HG03135 (cell line): ENCODE measurements around the gene MICAL3.

Experiments
- ATAC-seq: cut with Tn5 transposase; IDR thresholded peaks from one replicate; pipeline ENCODE4 v1.9.1; 2021; ENCODE audit warnings: mild to moderate bottlenecking, moderate library complexity; ENCODE audit not compliant: unreplicated experiment

The MICAL3 gene

GRCh38 chr22:17785185-17786184 lies 238.9 kb downstream of the MICAL3 start:
- no peak for ATAC-seq

- ATAC-seq = no peak
These were observed 239.6 kb downstream of the MICAL3 start for GRCh38 chr22:17784776-17785175.

GRCh38 chr22:17783773-17784480 lies 240.4 kb downstream of the MICAL3 start:
- ATAC-seq = no peak

GRCh38 chr22:17783312-17783711 lies 241.0 kb downstream of the MICAL3 start:
- no peak for ATAC-seq

- ATAC-seq = no peak
These were observed 241.7 kb downstream of the MICAL3 start for GRCh38 chr22:17782621-17783020.

- no peak for ATAC-seq
These were observed 242.2 kb downstream of the MICAL3 start for GRCh38 chr22:17782158-17782557.

GRCh38 chr22:17781319-17782031 lies 242.9 kb downstream of the MICAL3 start:
- no peak for ATAC-seq

GRCh38 chr22:17780741-17781318 lies 243.5 kb downstream of the MICAL3 start:
- ATAC-seq = no peak

GRCh38 chr22:17780116-17780740 lies 244.1 kb downstream of the MICAL3 start:
- ATAC-seq = no peak

- ATAC-seq = peak; percentile 33
These were observed 244.9 kb downstream of the MICAL3 start for GRCh38 chr22:17779286-17780115.

- no peak for ATAC-seq
These were observed 245.9 kb downstream of the MICAL3 start for GRCh38 chr22:17778412-17778976.

GRCh38 chr22:17777717-17778044 lies 246.7 kb downstream of the MICAL3 start:
- peak; percentile 0 for ATAC-seq

GRCh38 chr22:17777005-17777716 lies 247.2 kb downstream of the MICAL3 start:
- ATAC-seq = peak; percentile 33

GRCh38 chr22:17775781-17776465 lies 248.4 kb downstream of the MICAL3 start:
- ATAC-seq = no peak

GRCh38 chr22:17774926-17775685 lies 249.3 kb downstream of the MICAL3 start:
- ATAC-seq = no peak

- ATAC-seq = peak; percentile 27
These were observed 250.0 kb downstream of the MICAL3 start, which contains the start of gene BID for GRCh38 chr22:17774206-17774925. TSS of gene BID (minus strand) at chr22:17774469. CDS start at chr22:17750116, 24,353 bp downstream.
